Hematopoietic multipotent progenitor cell treated with erythropoietin and hydrocortisone succinate and interleukin-3 and kit ligand, for 6 days (in vitro differentiated cells): ENCODE results near the gene OR2T1.
"Not testable (repeated sequence)": the region's sequence is repeated elsewhere in the genome, so short reads cannot be mapped to it uniquely, and the experiment has no call there.

Experiments
- DNase-seq: peaks from one replicate; pipeline ENCODE4 v3.0.0-alpha.2; 2015

The OR2T1 gene

GRCh38 chr1:248438668-248439067 lies 35.8 kb downstream of the OR2T1 start:
- DNase-seq = not testable (repeated sequence)

- DNase-seq = not testable (repeated sequence)
Observed at GRCh38 chr1:248439283-248439682, 36.4 kb downstream of the OR2T1 start.

- DNase-seq = not testable (repeated sequence)
Observed at GRCh38 chr1:248442500-248443277, 39.8 kb downstream of the OR2T1 start.

GRCh38 chr1:248444603-248445002 lies 41.8 kb downstream of the OR2T1 start:
- DNase-seq = not testable (repeated sequence)

GRCh38 chr1:248445399-248445798 lies 42.6 kb downstream of the OR2T1 start, which contains the start of gene OR2T2:
TSS of gene OR2T2 (plus strand) at chr1:248445637. CDS start at chr1:248452798, 7,161 bp downstream.
- DNase-seq = not testable (repeated sequence)

- DNase-seq = not testable (repeated sequence)
Observed at GRCh38 chr1:248448409-248449074, 45.7 kb downstream of the OR2T1 start.

- not testable (repeated sequence) for DNase-seq
Observed at GRCh38 chr1:248449821-248450465, 47.1 kb downstream of the OR2T1 start.

GRCh38 chr1:248450466-248451145 lies 47.8 kb downstream of the OR2T1 start:
- DNase-seq = not testable (repeated sequence)

- DNase-seq = not testable (repeated sequence)
Observed at GRCh38 chr1:248453619-248454018, 50.8 kb downstream of the OR2T1 start.

GRCh38 chr1:248455045-248455444 lies 52.2 kb downstream of the OR2T1 start:
- DNase-seq = not testable (repeated sequence)

GRCh38 chr1:248456635-248457034 lies 53.8 kb downstream of the OR2T1 start:
- DNase-seq = not testable (repeated sequence)
